Skeletal muscle satellite cell (primary cell): Measurements from ENCODE around the gene AKR1E2.

Source experiments
- H3K27me3 ChIP-seq: 2 replicates; pipeline ENCODE4 v1.7.0; 2013; ENCODE audit warnings: low read length; ENCODE audit not compliant: control insufficient read depth, insufficient read depth
- H3K36me3 ChIP-seq: 2 replicates; pipeline ENCODE4 v1.7.0; 2013; ENCODE audit warnings: mild to moderate bottlenecking, control low read depth, low read length; ENCODE audit not compliant: insufficient read depth
- H3K4me1 ChIP-seq: 2 replicates; pipeline ENCODE4 v1.7.0; 2013; ENCODE audit warnings: low read length; ENCODE audit not compliant: control insufficient read depth, insufficient read depth
- H3K4me2 ChIP-seq: 2 replicates; pipeline ENCODE4 v1.7.0; 2013; ENCODE audit warnings: mild to moderate bottlenecking, low read length
- H3K4me3 ChIP-seq: 2 replicates; pipeline ENCODE4 v1.7.0; 2013; ENCODE audit warnings: low read length
- H3K9ac ChIP-seq: 2 replicates; pipeline ENCODE4 v1.7.0; 2013; ENCODE audit warnings: mild to moderate bottlenecking, low read depth, low read length, moderate library complexity
- H3K9me3 ChIP-seq: replicated peaks from 2 replicates; pipeline ENCODE4 v1.7.0; 2013; ENCODE audit warnings: mild to moderate bottlenecking, control low read depth, low read length

Gene AKR1E2

GRCh38 chr10:4868357-4868657, 42.3 kb downstream of the AKR1E2 start:
- Histone ChIP-seq H3K9me3 (no peaks in the 10 kb centered on the region), H3K36me3 (no peaks in the 10 kb centered on the region), H3K4me1 (peaks cover 2% of the 10 kb centered on the region), H3K9ac (no peak overlapping the region), H3K4me3 (no peak overlapping the region), H3K4me2 (no peak overlapping the region), H3K27me3 (no peaks in the 10 kb centered on the region)

- no peak overlapping the region for H3K4me3 ChIP-seq
- no peaks in the 10 kb centered on the region for H3K4me1 ChIP-seq
- no peak overlapping the region for H3K9ac ChIP-seq
- H3K9me3 ChIP-seq: no peaks in the 10 kb centered on the region
- no peaks in the 10 kb centered on the region for H3K36me3 ChIP-seq
- H3K4me2 ChIP-seq: no peak overlapping the region
- H3K27me3 ChIP-seq: no peaks in the 10 kb centered on the region
These were observed 56.7 kb downstream of the AKR1E2 start for GRCh38 chr10:4882704-4883078.

- no peak overlapping the region for H3K4me3 ChIP-seq
- H3K4me2 ChIP-seq: no peak overlapping the region
- no peak overlapping the region for H3K9ac ChIP-seq
- H3K9me3 ChIP-seq: no peaks in the 10 kb centered on the region
- no peaks in the 10 kb centered on the region for H3K4me1 ChIP-seq
- no peaks in the 10 kb centered on the region for H3K36me3 ChIP-seq
- no peaks in the 10 kb centered on the region for H3K27me3 ChIP-seq
These were observed 57.2 kb downstream of the AKR1E2 start for GRCh38 chr10:4883079-4883739.

- H3K4me1 ChIP-seq: no peaks in the 10 kb centered on the region
- H3K36me3 ChIP-seq: no peaks in the 10 kb centered on the region
- no peaks in the 10 kb centered on the region for H3K27me3 ChIP-seq
- H3K4me2 ChIP-seq: no peak overlapping the region
- H3K9ac ChIP-seq: no peak overlapping the region
- no peaks in the 10 kb centered on the region for H3K9me3 ChIP-seq
- no peak overlapping the region for H3K4me3 ChIP-seq
These were observed 59.2 kb downstream of the AKR1E2 start for GRCh38 chr10:4885162-4885561.

- no peak overlapping the region for H3K4me3 ChIP-seq
- no peak overlapping the region for H3K4me2 ChIP-seq
- no peaks in the 10 kb centered on the region for H3K9me3 ChIP-seq
- H3K36me3 ChIP-seq: no peaks in the 10 kb centered on the region
- no peaks in the 10 kb centered on the region for H3K4me1 ChIP-seq
- no peaks in the 10 kb centered on the region for H3K27me3 ChIP-seq
- no peak overlapping the region for H3K9ac ChIP-seq
These were observed 61.5 kb downstream of the AKR1E2 start for GRCh38 chr10:4887501-4887900.

GRCh38 chr10:4888236-4888635, 62.2 kb downstream of the AKR1E2 start:
- Histone ChIP-seq H3K9ac (no peak overlapping the region), H3K9me3 (no peaks in the 10 kb centered on the region), H3K4me1 (no peaks in the 10 kb centered on the region), H3K36me3 (no peaks in the 10 kb centered on the region), H3K4me3 (no peak overlapping the region), H3K4me2 (no peak overlapping the region), H3K27me3 (no peaks in the 10 kb centered on the region)

- Histone ChIP-seq H3K4me2 (no peak overlapping the region), H3K9me3 (no peaks in the 10 kb centered on the region), H3K4me3 (no peak overlapping the region), H3K36me3 (no peaks in the 10 kb centered on the region), H3K9ac (no peak overlapping the region), H3K27me3 (no peaks in the 10 kb centered on the region), H3K4me1 (no peaks in the 10 kb centered on the region)
These were observed 64.0 kb downstream of the AKR1E2 start for GRCh38 chr10:4889959-4890358.

- Histone ChIP-seq H3K27me3 (no peaks in the 10 kb centered on the region), H3K4me1 (no peaks in the 10 kb centered on the region)
These were observed 66.7 kb downstream of the AKR1E2 start for GRCh38 chr10:4892681-4893080.

GRCh38 chr10:4894335-4894734, 68.3 kb downstream of the AKR1E2 start:
- Histone ChIP-seq H3K4me3 (no peak overlapping the region), H3K4me2 (no peak overlapping the region), H3K9me3 (no peaks in the 10 kb centered on the region), H3K27me3 (no peaks in the 10 kb centered on the region), H3K36me3 (no peaks in the 10 kb centered on the region), H3K9ac (no peak overlapping the region), H3K4me1 (no peaks in the 10 kb centered on the region)

More at GRCh38 chr10:4892681-4893080, 66.7 kb downstream of the AKR1E2 start:
- no peaks in the 10 kb centered on the region for H3K36me3 ChIP-seq
- H3K4me3 ChIP-seq: no peak overlapping the region
- H3K4me2 ChIP-seq: no peak overlapping the region
- H3K9me3 ChIP-seq: no peaks in the 10 kb centered on the region
- no peak overlapping the region for H3K9ac ChIP-seq
